HEK293T (cell line): ENCODE measurements around the gene CNTLN.

Experiments
- CTBP1 ChIP-seq: fragments of 450-650 bp; IDR thresholded peaks from 2 replicates; pipeline ENCODE4 v1.6.1; 2016; ENCODE audit warnings: borderline replicate concordance
- FOXA1 ChIP-seq: fragments of 450-650 bp; IDR thresholded peaks from 2 replicates; pipeline ENCODE4 v1.6.1; 2016; ENCODE audit warnings: mild to moderate bottlenecking
- L3MBTL2 ChIP-seq: fragments of 450-650 bp; conservative IDR thresholded peaks from 2 replicates; pipeline ENCODE4 v1.6.1; 2016; ENCODE audit warnings: mild to moderate bottlenecking
- LEF1 ChIP-seq: fragments of 450-650 bp; IDR thresholded peaks from 2 replicates; pipeline ENCODE4 v1.6.1; 2017; ENCODE audit warnings: mild to moderate bottlenecking, borderline replicate concordance
- NFRKB ChIP-seq: fragments of 450-650 bp; IDR thresholded peaks from 2 replicates; pipeline ENCODE4 v1.6.1; 2016; ENCODE audit warnings: mild to moderate bottlenecking, moderate library complexity

DNA sequence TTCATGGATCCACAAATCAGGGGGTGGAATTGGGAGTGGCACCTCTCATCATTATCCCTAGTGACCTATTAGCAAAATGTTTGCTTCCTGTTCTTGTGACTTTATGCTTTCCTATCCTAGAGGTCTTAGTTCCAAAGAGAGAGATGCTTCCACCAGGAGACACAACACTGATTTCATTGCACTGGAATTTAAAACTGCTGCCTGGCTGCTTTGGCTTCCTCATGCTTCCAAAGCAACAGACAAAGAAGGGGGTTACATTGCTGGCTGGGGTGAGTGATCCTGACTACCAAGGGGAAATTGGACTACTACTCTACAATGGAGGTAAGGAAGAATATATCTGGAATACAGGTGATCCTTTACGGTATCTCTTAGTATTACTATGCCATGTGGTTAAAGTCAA lies 374.9 kb downstream of the CNTLN start:
- TF ChIP-seq LEF1 = no peak
- TF ChIP-seq NFRKB = no peak
- no peak for TF ChIP-seq CTBP1
- TF ChIP-seq L3MBTL2 = no peak
- TF ChIP-seq FOXA1 = no peak
